Nephron progenitor cell (in vitro differentiated cells): Measurements from ENCODE around the gene SALL1.

Experiments
- DNase-seq: peaks from one replicate; pipeline ENCODE4 v3.0.0; 2021
- H3K27ac Mint-ChIP-seq: 2 replicates; pipeline ENCODE4 v1.8.0; 2021; ENCODE audit warnings: mild to moderate bottlenecking, moderate library complexity, mixed read lengths
- H3K27me3 Mint-ChIP-seq: 2 replicates; pipeline ENCODE4 v1.8.0; 2021; ENCODE audit warnings: mild to moderate bottlenecking, low read depth, mixed read lengths; ENCODE audit not compliant: poor library complexity
- H3K36me3 Mint-ChIP-seq: 2 replicates; pipeline ENCODE4 v1.8.0; 2021; ENCODE audit warnings: low read depth, mixed read lengths
- H3K4me1 Mint-ChIP-seq: 2 replicates; pipeline ENCODE4 v1.8.0; 2021; ENCODE audit warnings: mixed read lengths
- H3K4me3 Mint-ChIP-seq: 2 replicates; pipeline ENCODE4 v1.8.0; 2021; ENCODE audit warnings: mild to moderate bottlenecking, moderate library complexity, mixed read lengths
- H3K9me3 Mint-ChIP-seq: 2 replicates; pipeline ENCODE4 v1.8.0; 2021; ENCODE audit warnings: mild to moderate bottlenecking, moderate library complexity, mixed read lengths
- TF ChIP-seq, protein P1 (sequence below): fragments of 200-600 bp; sonication (generic); IDR thresholded peaks from 2 replicates; pipeline ENCODE4 v1.5.0; 2021; ENCODE audit warnings: antibody characterized with exemption

The SALL1 gene

GRCh38 chr16:51120730-51121347 is 30.2 kb downstream of the SALL1 start:
- no peaks in the 10 kb centered on the region for H3K9me3 Mint-ChIP-seq
- no peak overlapping the region for H3K27ac Mint-ChIP-seq
- no peak overlapping the region for H3K4me3 Mint-ChIP-seq
- no peak for DNase-seq
- H3K4me1 Mint-ChIP-seq = peaks cover 59% of the 10 kb centered on the region
- TF ChIP-seq, protein P1, sequence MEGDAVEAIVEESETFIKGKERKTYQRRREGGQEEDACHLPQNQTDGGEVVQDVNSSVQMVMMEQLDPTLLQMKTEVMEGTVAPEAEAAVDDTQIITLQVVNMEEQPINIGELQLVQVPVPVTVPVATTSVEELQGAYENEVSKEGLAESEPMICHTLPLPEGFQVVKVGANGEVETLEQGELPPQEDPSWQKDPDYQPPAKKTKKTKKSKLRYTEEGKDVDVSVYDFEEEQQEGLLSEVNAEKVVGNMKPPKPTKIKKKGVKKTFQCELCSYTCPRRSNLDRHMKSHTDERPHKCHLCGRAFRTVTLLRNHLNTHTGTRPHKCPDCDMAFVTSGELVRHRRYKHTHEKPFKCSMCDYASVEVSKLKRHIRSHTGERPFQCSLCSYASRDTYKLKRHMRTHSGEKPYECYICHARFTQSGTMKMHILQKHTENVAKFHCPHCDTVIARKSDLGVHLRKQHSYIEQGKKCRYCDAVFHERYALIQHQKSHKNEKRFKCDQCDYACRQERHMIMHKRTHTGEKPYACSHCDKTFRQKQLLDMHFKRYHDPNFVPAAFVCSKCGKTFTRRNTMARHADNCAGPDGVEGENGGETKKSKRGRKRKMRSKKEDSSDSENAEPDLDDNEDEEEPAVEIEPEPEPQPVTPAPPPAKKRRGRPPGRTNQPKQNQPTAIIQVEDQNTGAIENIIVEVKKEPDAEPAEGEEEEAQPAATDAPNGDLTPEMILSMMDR = no peak
- H3K36me3 Mint-ChIP-seq = no peaks in the 10 kb centered on the region
- H3K27me3 Mint-ChIP-seq = no peaks in the 10 kb centered on the region

GRCh38 chr16:51119973-51120729 is 30.9 kb downstream of the SALL1 start:
- peaks cover 58% of the 10 kb centered on the region for H3K4me1 Mint-ChIP-seq
- TF ChIP-seq, protein P1 = no peak
- peak overlapping the region; percentile 13 for H3K27ac Mint-ChIP-seq
- H3K9me3 Mint-ChIP-seq = no peaks in the 10 kb centered on the region
- H3K36me3 Mint-ChIP-seq = no peaks in the 10 kb centered on the region
- peak overlapping the region; percentile 4 for H3K4me3 Mint-ChIP-seq
- no peak for DNase-seq
- no peaks in the 10 kb centered on the region for H3K27me3 Mint-ChIP-seq

DNA sequence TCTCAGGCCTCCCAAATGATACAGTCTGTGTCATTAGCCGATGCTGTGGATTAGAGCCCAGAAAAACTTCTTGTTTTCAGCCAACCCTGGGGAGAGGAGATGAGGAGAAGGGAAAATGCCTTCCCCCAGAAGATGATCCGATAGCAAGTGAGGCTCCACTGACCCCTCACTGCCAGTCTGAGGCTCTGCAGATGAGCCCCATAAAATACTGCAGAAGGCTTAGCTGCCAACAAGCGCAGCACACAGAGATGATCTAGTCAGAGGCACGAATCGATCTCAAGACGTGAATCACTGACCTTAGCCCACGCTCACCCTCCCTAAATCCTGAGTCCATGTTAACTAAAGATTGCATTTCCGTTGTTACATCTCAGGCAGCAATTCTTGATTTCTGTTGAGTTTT is 31.5 kb downstream of the SALL1 start:
- H3K27ac Mint-ChIP-seq = peak overlapping the region; percentile 13
- no peaks in the 10 kb centered on the region for H3K27me3 Mint-ChIP-seq
- DNase-seq = no peak
- peaks cover 59% of the 10 kb centered on the region for H3K4me1 Mint-ChIP-seq
- no peaks in the 10 kb centered on the region for H3K9me3 Mint-ChIP-seq
- H3K36me3 Mint-ChIP-seq = no peaks in the 10 kb centered on the region
- TF ChIP-seq, protein P1 = no peak
- H3K4me3 Mint-ChIP-seq = peak overlapping the region; percentile 46

DNA sequence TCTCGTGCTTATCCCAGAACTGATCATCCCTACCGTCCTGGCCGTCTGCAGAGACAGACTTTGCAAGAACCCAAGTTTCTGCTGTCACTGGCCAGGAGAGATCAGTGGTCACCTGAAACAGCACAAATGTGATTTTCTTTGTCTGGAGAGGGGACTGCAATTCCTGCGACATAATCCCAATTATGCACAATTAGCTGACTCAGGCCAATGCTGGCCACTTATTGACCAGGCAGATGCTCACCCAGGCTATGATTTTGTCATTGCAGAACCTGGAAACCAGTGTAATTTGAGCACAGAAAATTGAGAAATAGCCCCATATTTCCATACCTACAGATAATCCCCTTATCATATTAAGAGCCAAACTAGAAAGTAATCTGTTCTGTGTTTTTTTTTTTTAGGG is 34.7 kb downstream of the SALL1 start:
- Mint-ChIP-seq H3K4me1 (peaks cover 72% of the 10 kb centered on the region), H3K27ac (no peak overlapping the region), H3K27me3 (peaks cover 13% of the 10 kb centered on the region), H3K36me3 (no peaks in the 10 kb centered on the region), H3K4me3 (no peak overlapping the region), H3K9me3 (no peaks in the 10 kb centered on the region)
- no peak for DNase-seq
- TF ChIP-seq, protein P1 = no peak

- Mint-ChIP-seq H3K36me3 (no peaks in the 10 kb centered on the region), H3K27me3 (peaks cover 14% of the 10 kb centered on the region), H3K4me1 (peaks cover 71% of the 10 kb centered on the region), H3K4me3 (peak overlapping the region; percentile 78), H3K27ac (no peak overlapping the region), H3K9me3 (peaks cover under 1% of the 10 kb centered on the region)
- DNase-seq = no peak
- TF ChIP-seq, protein P1 = no peak
These were observed 36.7 kb downstream of the SALL1 start for GRCh38 chr16:51114382-51114781.
